A673 (cell line): ENCODE data around the gene KDELR3.

Experiments used
- EZH2 ChIP-seq: fragments of 200-600 bp; sonication (generic); IDR thresholded peaks from 2 replicates; pipeline ENCODE4 v1.6.1; 2017; ENCODE audit warnings: borderline replicate concordance, low read depth, mild to moderate bottlenecking, mixed read lengths, antibody characterized with exemption, low read length; ENCODE audit not compliant: poor library complexity, severe bottlenecking
- TF ChIP-seq, protein P1 (sequence below): fragments of 300-800, 200-600 bp; sonication (generic); conservative IDR thresholded peaks from 2 replicates; pipeline ENCODE4 v1.5.1; 2017; ENCODE audit warnings: low read depth, mild to moderate bottlenecking, antibody characterized with exemption, low read length, moderate library complexity, mixed read lengths

DNA sequence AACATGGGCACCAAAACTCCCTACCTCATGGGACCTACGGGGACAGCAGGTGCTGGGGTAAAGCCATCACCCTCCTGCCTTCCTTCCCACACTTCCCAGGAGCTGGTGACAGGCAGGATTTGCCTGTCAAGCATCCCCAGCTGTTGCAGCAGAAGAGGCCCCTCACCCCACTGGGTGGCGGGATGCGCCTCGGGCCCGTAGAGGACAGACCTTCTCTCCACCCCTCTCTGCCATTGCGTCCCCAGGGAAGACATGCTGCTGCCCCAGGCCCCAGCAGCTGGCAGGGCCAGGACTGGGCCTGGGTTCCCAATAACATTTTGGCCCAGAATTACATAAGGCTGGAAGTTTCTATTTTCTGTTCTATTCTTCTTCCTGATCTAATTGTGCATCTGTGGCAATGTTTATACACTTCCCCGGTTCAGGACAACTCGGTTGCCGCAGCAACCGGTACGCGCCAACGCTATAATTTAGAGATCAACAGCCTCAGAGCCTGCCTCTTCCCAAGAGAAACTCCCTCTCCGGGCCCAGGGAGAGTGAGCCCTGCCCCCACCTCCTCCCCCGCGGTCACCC lies 38.3 kb upstream of the KDELR3 start:
- TF ChIP-seq, protein P1, sequence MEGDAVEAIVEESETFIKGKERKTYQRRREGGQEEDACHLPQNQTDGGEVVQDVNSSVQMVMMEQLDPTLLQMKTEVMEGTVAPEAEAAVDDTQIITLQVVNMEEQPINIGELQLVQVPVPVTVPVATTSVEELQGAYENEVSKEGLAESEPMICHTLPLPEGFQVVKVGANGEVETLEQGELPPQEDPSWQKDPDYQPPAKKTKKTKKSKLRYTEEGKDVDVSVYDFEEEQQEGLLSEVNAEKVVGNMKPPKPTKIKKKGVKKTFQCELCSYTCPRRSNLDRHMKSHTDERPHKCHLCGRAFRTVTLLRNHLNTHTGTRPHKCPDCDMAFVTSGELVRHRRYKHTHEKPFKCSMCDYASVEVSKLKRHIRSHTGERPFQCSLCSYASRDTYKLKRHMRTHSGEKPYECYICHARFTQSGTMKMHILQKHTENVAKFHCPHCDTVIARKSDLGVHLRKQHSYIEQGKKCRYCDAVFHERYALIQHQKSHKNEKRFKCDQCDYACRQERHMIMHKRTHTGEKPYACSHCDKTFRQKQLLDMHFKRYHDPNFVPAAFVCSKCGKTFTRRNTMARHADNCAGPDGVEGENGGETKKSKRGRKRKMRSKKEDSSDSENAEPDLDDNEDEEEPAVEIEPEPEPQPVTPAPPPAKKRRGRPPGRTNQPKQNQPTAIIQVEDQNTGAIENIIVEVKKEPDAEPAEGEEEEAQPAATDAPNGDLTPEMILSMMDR = no peak
- no peak for TF ChIP-seq EZH2
